Mesendoderm (in vitro differentiated cells): ENCODE results near the gene CGNL1.

ENCODE experiments used
- DNase-seq: peaks from one replicate; pipeline ENCODE4 v3.0.0; 2013
- H2AK5ac ChIP-seq: 2 replicates; pipeline ENCODE4 v1.6.1; 2013; ENCODE audit warnings: low read length, inconsistent platforms
- H2BK120ac ChIP-seq: 2 replicates; pipeline ENCODE4 v1.6.1; 2013; ENCODE audit warnings: low read depth, mild to moderate bottlenecking, low read length, moderate library complexity, mixed read lengths
- H2BK15ac ChIP-seq: replicated peaks from 2 replicates; pipeline ENCODE4 v1.6.1; 2013; ENCODE audit warnings: low read depth, mild to moderate bottlenecking, moderate library complexity
- H2BK5ac ChIP-seq: 2 replicates; pipeline ENCODE4 v1.6.1; 2013; ENCODE audit warnings: low read length, inconsistent platforms
- H3K18ac ChIP-seq: 2 replicates; pipeline ENCODE4 v1.6.1; 2013; ENCODE audit warnings: mild to moderate bottlenecking, low read length, mixed read lengths
- H3K23ac ChIP-seq: one replicate; pipeline ENCODE4 v1.6.1; 2013; ENCODE audit warnings: low read length
- H3K27ac ChIP-seq: 2 replicates; pipeline ENCODE4 v1.5.1; 2013; ENCODE audit warnings: low read depth, mild to moderate bottlenecking, inconsistent platforms, low read length, moderate library complexity
- H3K27me3 ChIP-seq: 2 replicates; pipeline ENCODE4 v1.6.1; 2013; ENCODE audit warnings: low read length, control low read depth, mild to moderate bottlenecking, inconsistent platforms; ENCODE audit not compliant: insufficient read depth, poor library complexity
- H3K36me3 ChIP-seq: 2 replicates; pipeline ENCODE4 v1.6.1; 2013; ENCODE audit warnings: low read length, inconsistent platforms; ENCODE audit not compliant: control insufficient read depth, insufficient read depth
- H3K4ac ChIP-seq: one replicate; pipeline ENCODE4 v1.6.1; 2013; ENCODE audit warnings: low read depth, mild to moderate bottlenecking, low read length, moderate library complexity
- H3K4me1 ChIP-seq: 2 replicates; pipeline ENCODE4 v1.6.1; 2013; ENCODE audit warnings: low read depth, low read length, inconsistent platforms; ENCODE audit not compliant: control insufficient read depth
- H3K4me2 ChIP-seq: 2 replicates; pipeline ENCODE4 v1.6.1; 2013; ENCODE audit warnings: low read length
- H3K4me3 ChIP-seq: 2 replicates; pipeline ENCODE4 v1.5.1; 2013; ENCODE audit warnings: mild to moderate bottlenecking, low read length
- H3K56ac ChIP-seq: one replicate; pipeline ENCODE4 v1.6.1; 2013; ENCODE audit warnings: low read length
- H3K79me1 ChIP-seq: 2 replicates; pipeline ENCODE4 v1.6.1; 2013; ENCODE audit warnings: low read length, inconsistent platforms
- H3K79me2 ChIP-seq: 2 replicates; pipeline ENCODE4 v1.6.1; 2013; ENCODE audit warnings: mild to moderate bottlenecking, low read length; ENCODE audit not compliant: control insufficient read depth, insufficient read depth
- H3K9ac ChIP-seq: 2 replicates; pipeline ENCODE4 v1.6.1; 2013; ENCODE audit warnings: low read length, inconsistent platforms
- H4K5ac ChIP-seq: one replicate; pipeline ENCODE4 v1.6.1; 2013; ENCODE audit warnings: low read length
- H4K8ac ChIP-seq: one replicate; pipeline ENCODE4 v1.6.1; 2013; ENCODE audit warnings: low read depth, mild to moderate bottlenecking, control low read depth, low read length, moderate library complexity
- WGBS: extraction: QIAGEN DNeasy Blood & Tissue Kit; methylation state at CpG from one replicate; pipeline ENCODE4 v1.1.7; 2013; ENCODE audit warnings: low lambda C conversion rate, missing lambda C conversion rate; ENCODE audit not compliant: insufficient coverage; ENCODE audit errors: extremely low coverage; 5-methylcytosine and 5-hydroxymethylcytosine counted together

Gene CGNL1

DNA sequence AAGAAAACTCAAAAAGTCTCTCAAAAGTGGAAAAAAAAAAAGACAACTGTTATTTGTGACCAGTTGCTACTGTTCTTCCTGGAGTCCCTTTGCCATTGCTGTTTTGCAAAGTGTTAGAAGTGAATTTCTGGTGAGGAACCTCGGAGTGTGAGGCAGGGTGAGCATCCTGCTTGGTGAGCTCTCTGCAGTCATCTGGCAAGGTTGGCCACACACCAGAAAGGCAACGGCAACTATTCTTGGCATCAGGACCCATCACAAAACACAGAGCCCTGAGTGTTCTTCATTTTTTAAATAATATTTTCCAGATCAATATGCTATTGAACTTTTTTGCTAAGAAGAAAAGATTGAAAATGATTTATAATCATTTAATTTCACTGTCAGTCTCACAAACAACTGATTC lies 60.7 kb downstream of the CGNL1 start:
- Histone ChIP-seq H3K23ac (no peak overlapping the region), H3K4me1 (peaks cover 6% of the 10 kb centered on the region), H3K4me2 (no peak overlapping the region), H3K4me3 (no peak overlapping the region), H2BK5ac (no peak overlapping the region), H3K56ac (no peak overlapping the region), H4K5ac (no peak overlapping the region), H3K79me2 (no peaks in the 10 kb centered on the region), H3K27ac (no peak overlapping the region), H2AK5ac (no peak overlapping the region), H3K18ac (no peak overlapping the region), H2BK15ac (no peak overlapping the region), H3K4ac (no peak overlapping the region), H2BK120ac (no peak overlapping the region), H3K36me3 (no peaks in the 10 kb centered on the region), H4K8ac (no peak overlapping the region), H3K9ac (no peak overlapping the region), H3K79me1 (no peaks in the 10 kb centered on the region), H3K27me3 (no peaks in the 10 kb centered on the region)
- no CpG with 5 or more reads among the region's 2 CpGs for WGBS
- no peak for DNase-seq

GRCh38 chr15:57437564-57437963 lies 61.3 kb downstream of the CGNL1 start:
- Histone ChIP-seq H3K9ac (no peak overlapping the region), H2AK5ac (no peak overlapping the region), H3K18ac (peak overlapping the region; percentile 78), H2BK5ac (no peak overlapping the region), H3K4me3 (no peak overlapping the region), H3K36me3 (no peaks in the 10 kb centered on the region), H3K56ac (no peak overlapping the region), H3K27ac (no peak overlapping the region), H3K27me3 (no peaks in the 10 kb centered on the region), H3K4me1 (peaks cover 3% of the 10 kb centered on the region), H3K4ac (no peak overlapping the region), H3K79me2 (no peaks in the 10 kb centered on the region), H2BK15ac (no peak overlapping the region), H2BK120ac (no peak overlapping the region), H3K23ac (no peak overlapping the region), H3K79me1 (no peaks in the 10 kb centered on the region), H4K8ac (no peak overlapping the region), H4K5ac (no peak overlapping the region), H3K4me2 (no peak overlapping the region)
- WGBS = no CpG with 5 or more reads among the region's 3 CpGs
- no peak for DNase-seq

GRCh38 chr15:57438166-57438565 lies 61.9 kb downstream of the CGNL1 start:
- Histone ChIP-seq H3K56ac (no peak overlapping the region), H3K36me3 (peaks cover under 1% of the 10 kb centered on the region), H3K79me2 (no peaks in the 10 kb centered on the region), H3K27me3 (no peaks in the 10 kb centered on the region), H2BK120ac (no peak overlapping the region), H2BK15ac (no peak overlapping the region), H3K4me2 (no peak overlapping the region), H3K4ac (no peak overlapping the region), H3K23ac (no peak overlapping the region), H2BK5ac (no peak overlapping the region), H4K5ac (no peak overlapping the region), H3K9ac (no peak overlapping the region), H4K8ac (no peak overlapping the region), H3K4me1 (peaks cover 3% of the 10 kb centered on the region), H2AK5ac (no peak overlapping the region), H3K18ac (no peak overlapping the region), H3K4me3 (no peak overlapping the region), H3K27ac (no peak overlapping the region), H3K79me1 (no peaks in the 10 kb centered on the region)
- DNase-seq = no peak
- WGBS = no CpG with 5 or more reads among the region's 6 CpGs

DNA sequence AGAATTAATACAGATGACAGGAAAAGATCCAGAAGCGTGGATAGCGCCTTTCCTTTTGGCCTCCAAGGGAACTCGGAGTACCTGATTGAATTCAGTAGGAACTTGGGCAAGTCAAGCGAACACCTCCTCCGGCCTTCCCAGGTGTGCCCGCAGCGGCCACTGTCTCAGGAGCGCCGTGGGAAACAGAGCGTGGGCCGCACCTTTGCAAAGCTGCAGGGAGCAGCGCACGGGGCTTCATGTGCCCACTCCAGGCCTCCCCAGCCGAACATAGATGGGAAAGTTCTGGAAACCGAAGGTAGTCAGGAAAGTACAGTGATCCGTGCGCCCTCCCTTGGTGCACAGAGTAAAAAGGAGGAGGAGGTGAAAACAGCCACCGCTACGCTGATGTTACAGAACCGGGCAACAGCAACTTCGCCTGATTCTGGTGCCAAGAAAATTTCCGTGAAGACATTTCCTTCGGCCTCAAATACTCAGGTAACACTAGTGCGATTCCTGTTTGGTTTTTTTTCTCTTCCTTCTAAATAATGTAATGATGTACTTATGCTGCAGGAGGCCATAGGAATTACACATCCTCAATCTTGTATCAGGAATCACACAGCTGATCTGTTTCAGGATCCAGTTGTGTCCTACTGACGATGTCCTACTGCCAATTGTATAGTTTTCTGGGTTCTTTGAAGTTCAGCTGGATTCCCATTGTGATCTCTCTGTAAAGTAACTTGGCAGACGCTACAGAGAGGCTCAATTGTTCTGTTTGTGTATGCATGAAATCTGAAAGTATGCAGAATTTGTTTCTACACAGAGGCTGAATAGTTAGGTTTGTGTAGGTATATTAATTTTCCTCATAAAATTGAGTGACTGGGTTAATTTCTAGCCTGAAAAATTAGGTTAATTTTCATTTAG lies 63.1 kb downstream of the CGNL1 start:
- H2BK15ac ChIP-seq = no peak overlapping the region
- WGBS = no CpG with 5 or more reads among the region's 26 CpGs
- no peak overlapping the region for H4K8ac ChIP-seq
- H3K4me1 ChIP-seq = peaks cover 3% of the 10 kb centered on the region
- no peak overlapping the region for H3K4me3 ChIP-seq
- no peak overlapping the region for H4K5ac ChIP-seq
- H3K27ac ChIP-seq = peak overlapping the region; percentile 10
- H3K79me2 ChIP-seq = no peaks in the 10 kb centered on the region
- H3K56ac ChIP-seq = no peak overlapping the region
- no peak overlapping the region for H3K23ac ChIP-seq
- no peak for DNase-seq
- H2BK120ac ChIP-seq = no peak overlapping the region
- H3K4me2 ChIP-seq = no peak overlapping the region
- peaks cover 2% of the 10 kb centered on the region for H3K36me3 ChIP-seq
- H2BK5ac ChIP-seq = no peak overlapping the region
- H3K27me3 ChIP-seq = no peaks in the 10 kb centered on the region
- H3K18ac ChIP-seq = no peak overlapping the region
- H3K4ac ChIP-seq = no peak overlapping the region
- H3K9ac ChIP-seq = no peak overlapping the region
- H2AK5ac ChIP-seq = no peak overlapping the region
- H3K79me1 ChIP-seq = no peaks in the 10 kb centered on the region

DNA sequence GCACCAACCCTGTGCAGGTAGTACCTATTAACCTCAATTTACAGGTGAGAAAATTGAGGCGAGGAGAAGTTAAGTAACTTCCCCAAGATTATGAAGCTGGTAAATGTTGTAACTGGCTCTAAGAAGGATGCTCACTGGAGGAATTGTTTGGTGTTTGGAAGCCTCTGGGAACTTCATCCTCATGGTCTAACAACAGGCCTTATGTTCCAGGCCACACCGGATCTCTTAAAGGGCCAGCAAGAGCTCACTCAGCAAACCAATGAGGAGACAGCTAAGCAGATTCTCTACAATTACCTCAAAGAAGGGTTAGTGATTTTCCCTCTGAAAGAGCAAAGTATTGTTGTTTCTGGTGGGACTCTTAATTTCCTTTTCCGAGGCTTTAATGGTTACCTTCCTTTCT lies 63.9 kb downstream of the CGNL1 start:
- Histone ChIP-seq H2AK5ac (peak overlapping the region; percentile 73), H2BK5ac (no peak overlapping the region), H3K23ac (no peak overlapping the region), H2BK120ac (no peak overlapping the region), H3K4ac (no peak overlapping the region), H2BK15ac (peak overlapping the region; percentile 14), H3K79me1 (no peaks in the 10 kb centered on the region), H3K36me3 (peaks cover 2% of the 10 kb centered on the region), H4K8ac (no peak overlapping the region), H3K4me2 (no peak overlapping the region), H3K9ac (no peak overlapping the region), H3K4me1 (peaks cover 3% of the 10 kb centered on the region), H3K18ac (peak overlapping the region; percentile 82), H3K27me3 (no peaks in the 10 kb centered on the region), H4K5ac (no peak overlapping the region), H3K79me2 (no peaks in the 10 kb centered on the region), H3K56ac (peak overlapping the region; percentile 26), H3K4me3 (no peak overlapping the region), H3K27ac (peak overlapping the region; percentile 27)
- peak; percentile 26 for DNase-seq
- WGBS = no CpG with 5 or more reads among the region's 3 CpGs
